RWPE2 (cell line): ENCODE results near the gene KRT79.

ENCODE experiments used
- ATAC-seq: fragments of 200-7000 bp; cut with Tn5 transposase; 3 replicates; pipeline ENCODE4 v1.9.1; 2021; ENCODE audit warnings: low read depth
- DNase-seq: peaks from one replicate; pipeline ENCODE4 v3.0.0-alpha.2; 2020; ENCODE audit warnings: low spot score
- H3K27ac ChIP-seq: fragments of 450-650 bp; 2 replicates; pipeline ENCODE4 v1.5.1; 2017; ENCODE audit warnings: mild to moderate bottlenecking; ENCODE audit not compliant: poor library complexity, severe bottlenecking
- H3K27me3 ChIP-seq: fragments of 250-450 bp; sonication (Bioruptor Pico); 2 replicates; pipeline ENCODE4 v1.5.1; 2021; ENCODE audit warnings: mild to moderate bottlenecking, moderate library complexity; ENCODE audit not compliant: insufficient read depth, poor library complexity, severe bottlenecking
- H3K36me3 ChIP-seq: fragments of 250-450 bp; sonication (Bioruptor Pico); 2 replicates; pipeline ENCODE4 v1.5.1; 2020; ENCODE audit warnings: low read depth, mild to moderate bottlenecking, moderate library complexity
- H3K4me1 ChIP-seq: fragments of 250-450 bp; sonication (Bioruptor Pico); 2 replicates; pipeline ENCODE4 v1.5.1; 2021; ENCODE audit warnings: mild to moderate bottlenecking, moderate library complexity; ENCODE audit not compliant: insufficient read depth, poor library complexity, severe bottlenecking
- H3K4me3 ChIP-seq: fragments of 250-450 bp; sonication (Bioruptor Pico); 2 replicates; pipeline ENCODE4 v1.5.1; 2021; ENCODE audit warnings: mild to moderate bottlenecking, moderate library complexity; ENCODE audit not compliant: severe bottlenecking
- H3K9me3 ChIP-seq: fragments of 250-450 bp; sonication (Bioruptor Pico); 2 replicates; pipeline ENCODE4 v1.5.1; 2021; ENCODE audit warnings: mild to moderate bottlenecking, moderate library complexity; ENCODE audit not compliant: severe bottlenecking
- CTCF ChIP-seq: fragments of 450-650 bp; IDR thresholded peaks from one replicate; pipeline ENCODE4 v1.5.1; 2017; ENCODE audit warnings: mild to moderate bottlenecking, moderate library complexity; ENCODE audit not compliant: poor library complexity, severe bottlenecking

The KRT79 gene

GRCh38 chr12:52850681-52851080, 16.6 kb upstream of the KRT79 start:
- H3K36me3 ChIP-seq, result no peaks in the 10 kb centered on the region
- DNase-seq, result no peak
- no peak for TF ChIP-seq CTCF
- ATAC-seq, result no peak
- no peak overlapping the region for H3K4me3 ChIP-seq
- no peaks in the 10 kb centered on the region for H3K9me3 ChIP-seq
- no peaks in the 10 kb centered on the region for H3K27me3 ChIP-seq
- H3K4me1 ChIP-seq, result peaks cover 13% of the 10 kb centered on the region
- no peak overlapping the region for H3K27ac ChIP-seq

- no peak for ATAC-seq
- Histone ChIP-seq H3K27ac (no peak overlapping the region), H3K9me3 (no peaks in the 10 kb centered on the region), H3K27me3 (no peaks in the 10 kb centered on the region), H3K4me1 (peaks cover 13% of the 10 kb centered on the region), H3K36me3 (no peaks in the 10 kb centered on the region), H3K4me3 (no peak overlapping the region)
- no peak for TF ChIP-seq CTCF
- DNase-seq, result no peak
Measured at GRCh38 chr12:52849511-52849910, 15.4 kb upstream of the KRT79 start.

GRCh38 chr12:52848661-52849255, 14.6 kb upstream of the KRT79 start, which contains the start of gene KRT78:
Gene KRT78, minus strand, starts transcription at chr12:52848994. Its CDS starts 64 bp downstream, at chr12:52848930.
- Histone ChIP-seq H3K9me3 (no peaks in the 10 kb centered on the region), H3K4me1 (peaks cover 13% of the 10 kb centered on the region), H3K36me3 (no peaks in the 10 kb centered on the region), H3K27ac (peak within 1 kb of the TSS; percentile 29), H3K4me3 (no peak within 1 kb of the TSS), H3K27me3 (no peaks in the 10 kb centered on the region)
- no peak for DNase-seq
- ATAC-seq, result no peak
- TF ChIP-seq CTCF, result no peak

- Histone ChIP-seq H3K4me1 (peaks cover 13% of the 10 kb centered on the region), H3K27me3 (no peaks in the 10 kb centered on the region), H3K27ac (peak overlapping the region; percentile 29), H3K9me3 (no peaks in the 10 kb centered on the region), H3K36me3 (no peaks in the 10 kb centered on the region), H3K4me3 (no peak overlapping the region)
- ATAC-seq (peak; percentile 92), DNase-seq (no peak)
- no peak for TF ChIP-seq CTCF
Measured at GRCh38 chr12:52847335-52848102, 13.4 kb upstream of the KRT79 start.
